H1 (cell line): Measurements from ENCODE around the gene CDPF1. TPM values are rescaled to one million over a fixed set of nuclear protein-coding genes. Genes with fewer than 3 reads are reported as not detected.

Experiments
- CTCF ChIA-PET: fragments of 300-600 bp; sonication (Branson Sonifier 250); formaldehyde crosslinking; loops from one replicate; lab custom pipeline; 2021; ENCODE audit not compliant: partially characterized antibody; lab: Charles Lee
- POLR2A ChIA-PET: fragments of 300-600 bp; sonication (Branson Sonifier 250); formaldehyde crosslinking; loops from one replicate; lab custom pipeline; 2021; ENCODE audit warnings: inconsistent platforms; ENCODE audit not compliant: partially characterized antibody; lab: Charles Lee
- DNase-seq, 2 experiments: peaks; one replicate each; pipeline versions ENCODE4 v3.0.0 to v3.0.0-alpha.2; 2010 to 2022; ENCODE audit warnings: low spot score in 2 of 2, low read depth in 1 of 2, mixed read lengths in 1 of 2
- FAIRE-seq: peaks from 2 replicates; lab custom pipeline; 2011; peaks lifted over from hg19 to GRCh38; lab: Jason Lieb, UNC
- H2AFZ ChIP-seq: 2 replicates; pipeline ENCODE4 v1.8.1; 2012; ENCODE audit warnings: low read length, inconsistent platforms
- H2AK5ac ChIP-seq: 2 replicates; pipeline ENCODE4 v1.6.1; 2013; ENCODE audit warnings: low read depth, low read length
- H2BK120ac ChIP-seq: replicated peaks from 2 replicates; pipeline ENCODE3; 2013; ENCODE audit warnings: low read depth, low read length, inconsistent platforms
- H2BK12ac ChIP-seq: 2 replicates; pipeline ENCODE4 v1.6.1; 2013; ENCODE audit warnings: low read depth, low read length
- H2BK15ac ChIP-seq: 2 replicates; pipeline ENCODE4 v1.6.1; 2013; ENCODE audit warnings: low read length
- H2BK20ac ChIP-seq: 2 replicates; pipeline ENCODE4 v1.6.1; 2013; ENCODE audit warnings: low read length
- H2BK5ac ChIP-seq: 2 replicates; pipeline ENCODE4 v1.6.1; 2013; ENCODE audit warnings: low read depth, low read length
- H3K14ac ChIP-seq: 2 replicates; pipeline ENCODE4 v1.6.1; 2013; ENCODE audit warnings: inconsistent platforms; ENCODE audit not compliant: insufficient read length
- H3K18ac ChIP-seq: 2 replicates; pipeline ENCODE4 v1.6.1; 2013; ENCODE audit warnings: low read length; ENCODE audit errors: extremely low read depth
- H3K23ac ChIP-seq: 2 replicates; pipeline ENCODE4 v1.6.1; 2013; ENCODE audit warnings: inconsistent platforms; ENCODE audit not compliant: insufficient read length
- H3K23me2 ChIP-seq: 2 replicates; pipeline ENCODE4 v1.6.1; 2013; ENCODE audit warnings: low read depth, low read length
- H3K27ac ChIP-seq: 2 replicates; pipeline ENCODE4 v1.6.1; 2011; ENCODE audit warnings: low read depth, low read length, inconsistent platforms
- H3K27me3 ChIP-seq, 4 experiments: replicated peaks in 1 of 4; 1 replicate in 1 of 4; 2 replicates in 3 of 4; pipeline versions ENCODE4 v1.6.1 to v1.8.1; 2011 to 2013; ENCODE audit warnings: low read length in 3 of 4, mild to moderate bottlenecking in 3 of 4, inconsistent platforms in 2 of 4, mixed read lengths in 2 of 4, moderate library complexity in 1 of 4; ENCODE audit not compliant: control insufficient read depth in 3 of 4, insufficient read depth in 3 of 4; ENCODE audit errors: extremely low read depth in 1 of 4
- H3K36me3 ChIP-seq, 4 experiments: 2 replicates each; pipeline versions ENCODE4 v1.6.1 to v1.8.1; 2011 to 2013; ENCODE audit warnings: mild to moderate bottlenecking in 4 of 4, low read length in 3 of 4, moderate library complexity in 2 of 4, control low read depth in 1 of 4, inconsistent platforms in 1 of 4; ENCODE audit not compliant: insufficient read depth in 4 of 4, control insufficient read depth in 2 of 4
- H3K4ac ChIP-seq: replicated peaks from 2 replicates; pipeline ENCODE3; 2013; ENCODE audit warnings: low read length, low read depth, mixed read lengths, inconsistent platforms; ENCODE audit not compliant: insufficient read length
- H3K4me1 ChIP-seq, 4 experiments: replicated peaks in 1 of 4; 1 replicate in 1 of 4; 2 replicates in 3 of 4; pipeline versions ENCODE4 v1.6.1 to v1.8.1; 2011 to 2013; ENCODE audit warnings: low read length in 3 of 4, inconsistent platforms in 2 of 4, mixed read lengths in 1 of 4; ENCODE audit not compliant: insufficient read depth in 4 of 4, control insufficient read depth in 3 of 4
- H3K4me2 ChIP-seq, 2 experiments: 2 replicates each; pipeline versions ENCODE4 v1.6.1 to v1.8.1; 2011 to 2013; ENCODE audit warnings: low read depth in 2 of 2, low read length in 2 of 2, control low read depth in 1 of 2, inconsistent platforms in 1 of 2, mild to moderate bottlenecking in 1 of 2; ENCODE audit not compliant: insufficient read depth in 1 of 2
- H3K4me3 ChIP-seq, 4 experiments: fragments of 200-600, 300-600 bp in 1 of 4; sonication (generic), shearing (Covaris generic), sonication (Bioruptor Twin) in 1 of 4; 2 replicates each; pipeline versions ENCODE4 v1.5.1 to v1.8.1; 2011 to 2016; ENCODE audit warnings: low read length in 4 of 4, low read depth in 3 of 4, control low read depth in 2 of 4, inconsistent platforms in 2 of 4, mild to moderate bottlenecking in 2 of 4, mixed read lengths in 1 of 4, moderate library complexity in 1 of 4; ENCODE audit not compliant: insufficient read depth in 2 of 4; ENCODE audit errors: extremely low read depth in 1 of 4
- H3K56ac ChIP-seq: replicated peaks from 2 replicates; pipeline ENCODE3; 2013; ENCODE audit warnings: low read depth, mild to moderate bottlenecking, mixed read lengths, low read length, inconsistent platforms; ENCODE audit not compliant: insufficient read length
- H3K79me1 ChIP-seq: 2 replicates; pipeline ENCODE4 v1.6.1; 2013; ENCODE audit warnings: low read depth, low read length, control low read depth
- H3K79me2 ChIP-seq, 2 experiments: 2 replicates each; pipeline versions ENCODE4 v1.6.1 to v1.8.1; 2012 to 2013; ENCODE audit warnings: low read length in 2 of 2, mild to moderate bottlenecking in 2 of 2, inconsistent platforms in 1 of 2; ENCODE audit not compliant: insufficient read depth in 2 of 2, control insufficient read depth in 1 of 2
- H3K9ac ChIP-seq, 4 experiments: replicated peaks in 1 of 4; 1 replicate in 1 of 4; 2 replicates in 3 of 4; pipeline versions ENCODE4 v1.6.1 to v1.8.1; 2011 to 2013; ENCODE audit warnings: low read depth in 3 of 4, low read length in 3 of 4, control low read depth in 2 of 4, mild to moderate bottlenecking in 2 of 4, moderate library complexity in 2 of 4, inconsistent platforms in 1 of 4; ENCODE audit errors: extremely low read depth in 1 of 4
- H3K9me3 ChIP-seq, 2 experiments: 2 replicates each; pipeline versions ENCODE4 v1.6.1 to v1.8.1; 2012 to 2013; ENCODE audit warnings: mild to moderate bottlenecking in 2 of 2, moderate library complexity in 2 of 2, control low read depth in 1 of 2, inconsistent platforms in 1 of 2, low read depth in 1 of 2, low read length in 1 of 2, mixed read lengths in 1 of 2; ENCODE audit not compliant: insufficient read depth in 2 of 2
- H4K20me1 ChIP-seq, 2 experiments: replicated peaks in 1 of 2; 2 replicates each; pipeline versions ENCODE3 to v1.8.1; 2011 to 2013; ENCODE audit warnings: inconsistent platforms in 2 of 2, low read length in 2 of 2, mild to moderate bottlenecking in 1 of 2; ENCODE audit not compliant: insufficient read depth in 2 of 2, control insufficient read depth in 1 of 2
- H4K5ac ChIP-seq: 2 replicates; pipeline ENCODE4 v1.6.1; 2013; ENCODE audit warnings: low read length, low read depth, mixed read lengths, inconsistent platforms; ENCODE audit not compliant: insufficient read length
- H4K8ac ChIP-seq: 2 replicates; pipeline ENCODE4 v1.8.0; 2013; ENCODE audit warnings: mild to moderate bottlenecking, moderate library complexity, low read length, inconsistent platforms; ENCODE audit not compliant: insufficient read depth; ENCODE audit errors: extremely low read depth
- H4K91ac ChIP-seq: replicated peaks from 2 replicates; pipeline ENCODE3; 2013; ENCODE audit warnings: low read length, mixed read lengths, inconsistent platforms; ENCODE audit not compliant: insufficient read length
- BRCA1 ChIP-seq: IDR thresholded peaks from 2 replicates; pipeline ENCODE4 v1.6.1; 2012; ENCODE audit warnings: low read depth, low read length, improper control_type of control experiment
- CEBPB ChIP-seq: IDR thresholded peaks from 2 replicates; pipeline ENCODE4 v1.6.1; 2012; ENCODE audit warnings: low read depth, low read length
- CTBP2 ChIP-seq: IDR thresholded peaks from 2 replicates; pipeline ENCODE4 v1.7.0; 2011; ENCODE audit warnings: borderline replicate concordance, mild to moderate bottlenecking, moderate library complexity, mixed read lengths, low read length; ENCODE audit not compliant: insufficient read depth, insufficient read length
- HDAC2 ChIP-seq, 2 experiments: fragments of 300-600 bp in 1 of 2; sonication (generic) in 1 of 2; IDR thresholded peaks; 2 replicates each; pipeline ENCODE4 v1.6.1; 2011 to 2012; ENCODE audit warnings: low read depth in 2 of 2, low read length in 2 of 2, mild to moderate bottlenecking in 2 of 2, moderate library complexity in 2 of 2, borderline replicate concordance in 1 of 2, inconsistent platforms in 1 of 2
- KDM4A ChIP-seq: IDR thresholded peaks from one replicate; pipeline ENCODE4 v1.7.1; 2012; ENCODE audit warnings: low read depth, mild to moderate bottlenecking, moderate library complexity, low read length, inconsistent platforms; ENCODE audit not compliant: severe bottlenecking
- RAD21 ChIP-seq, 2 experiments: IDR thresholded peaks in 1 of 2; conservative IDR thresholded peaks in 1 of 2; 2 replicates each; pipeline ENCODE4 v1.6.1; 2011; ENCODE audit warnings: low read depth in 2 of 2, low read length in 2 of 2, improper control_type of control experiment in 1 of 2, inconsistent platforms in 1 of 2, mild to moderate bottlenecking in 1 of 2, moderate library complexity in 1 of 2
- SIN3A ChIP-seq, 2 experiments: IDR thresholded peaks in 1 of 2; conservative IDR thresholded peaks in 1 of 2; 2 replicates each; pipeline ENCODE4 v1.6.1; 2011 to 2012; ENCODE audit warnings: low read length in 2 of 2, improper control_type of control experiment in 1 of 2, low read depth in 1 of 2, mild to moderate bottlenecking in 1 of 2
- TAF1 ChIP-seq: IDR thresholded peaks from 2 replicates; pipeline ENCODE4 v1.6.1; 2011; ENCODE audit warnings: mild to moderate bottlenecking, low read depth, low read length
- TBP ChIP-seq: IDR thresholded peaks from 2 replicates; pipeline ENCODE4 v1.6.1; 2011; ENCODE audit warnings: low read depth, low read length, improper control_type of control experiment
- WGBS, 2 experiments: shearing (Covaris generic) in 1 of 2; methylation state at CpG; one replicate each; pipeline versions ENCODE4 v1.1.6 to v1.1.7; 2013 to 2015; ENCODE audit warnings: low lambda C conversion rate in 2 of 2, mixed read lengths in 2 of 2, inconsistent platforms in 1 of 2, low coverage in 1 of 2, missing lambda C conversion rate in 1 of 2; ENCODE audit not compliant: insufficient replicate concordance in 2 of 2, insufficient coverage in 1 of 2, insufficient read length in 1 of 2; ENCODE audit errors: extremely low coverage in 1 of 2, missing lambda C conversion rate in 1 of 2; 5-methylcytosine and 5-hydroxymethylcytosine counted together
- polyA plus RNA-seq, 7 experiments: library from polyadenylated mRNA; depleted of rRNA in 3 of 7; stranded (reverse) in 5 of 7; unstranded in 2 of 7; fragments of >200 nt in 5 of 7; fragments of 200-250 nt in 2 of 7; gene quantifications; 1 replicate in 5 of 7; 2 replicates in 1 of 7; 4 replicates in 1 of 7; pipeline versions ENCODE4 v1.2.1 to v1.2.3, GENCODE V29; 2011 to 2013; ENCODE audit warnings: missing spikeins in 2 of 7, mixed read lengths in 2 of 7
- total RNA-seq: library from RNA; stranded (reverse); fragmentation: NEBNext Ultra II Directional; extraction: Animal tissue kit (Norgen Biotek cat#: 25700); gene quantifications from 2 replicates; pipeline ENCODE4 v1.2.1, GENCODE V29; 2021
- TF ChIP-seq, protein P1 (sequence below), 3 experiments: IDR thresholded peaks; 1 replicate in 2 of 3; 2 replicates in 1 of 3; pipeline versions ENCODE4 v1.5.1 to v1.6.1; 2011; ENCODE audit warnings: low read length in 3 of 3, mild to moderate bottlenecking in 3 of 3, inconsistent platforms in 2 of 3, low read depth in 1 of 3, moderate library complexity in 1 of 3; ENCODE audit not compliant: insufficient read depth in 1 of 3; ENCODE audit errors: control extremely low read depth in 1 of 3

Gene CDPF1
- total and polyA plus RNA-seq, 2 of the 8 experiments (the other 6 are each of a cell fraction or from before 2014, with no cell fraction given) = 9.7 to 13.7 TPM

DNA sequence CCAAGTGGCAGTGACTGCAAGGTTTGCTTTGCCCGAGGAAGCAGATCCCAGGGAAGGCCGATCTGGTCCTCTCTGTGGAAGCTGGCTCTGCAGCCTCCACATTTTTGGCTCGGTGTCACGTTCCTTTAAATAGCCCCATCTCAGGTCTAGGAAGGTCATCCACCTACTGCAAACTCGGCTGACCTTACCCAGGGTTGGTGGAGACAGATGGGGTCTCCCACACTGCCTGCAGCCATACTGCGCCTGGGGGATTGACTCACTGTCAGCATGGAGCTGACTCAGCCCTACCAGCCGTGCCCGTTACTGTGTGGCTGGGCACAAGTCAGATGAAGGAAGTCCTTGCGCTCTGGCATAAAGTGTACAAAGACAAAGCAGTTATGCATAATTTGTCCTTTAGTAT lies 16.9 kb downstream of the CDPF1 start:
- POLR2A ChIA-PET = interaction anchor here (0.6 kb wide), 1 partner anchor 27 kb away, joined by 3 read pairs; no protein-coding TSS in a partner anchor
- Histone ChIP-seq H3K4me2 (no peak overlapping the region), H2BK5ac (no peak overlapping the region), H3K56ac (no peak overlapping the region), H2BK20ac (no peak overlapping the region), H2BK12ac (no peak overlapping the region), H4K5ac (no peak overlapping the region), H2AFZ (no peak overlapping the region), H3K4me3 (no peak overlapping the region), H3K18ac (no peak overlapping the region), H3K27ac (no peak overlapping the region), H3K27me3 (no peaks in the 10 kb centered on the region), H4K20me1 (peaks cover 0 to 2% of the 10 kb centered on the region in 2 experiments), H2AK5ac (0 out of 2 replicates have a peak overlapping the region, but pooled peaks have one; percentile 59), H4K8ac (no peak overlapping the region), H3K79me2 (no peaks in the 10 kb centered on the region), H3K9ac (no peak overlapping the region), H3K9me3 (no peaks in the 10 kb centered on the region), H2BK120ac (no peak overlapping the region), H4K91ac (no peak overlapping the region), H3K14ac (no peak overlapping the region), H3K4me1 (no peaks in the 10 kb centered on the region), H3K4ac (no peak overlapping the region), H2BK15ac (no peak overlapping the region), H3K23me2 (no peaks in the 10 kb centered on the region), H3K79me1 (no peaks in the 10 kb centered on the region), H3K23ac (no peak overlapping the region), H3K36me3 (no peaks in the 10 kb centered on the region)
- WGBS, 2 experiments = 88% methylated on average over 9 of the region's 9 CpGs; no CpG with 5 or more reads in 1 of the 2 experiments
- DNase-seq = no peak
- no peak for FAIRE-seq
- CTCF ChIA-PET = no interaction called here
- TF ChIP-seq KDM4A (no peak), BRCA1 (no peak), CEBPB (no peak), TAF1 (no peak), TBP (no peak), RAD21 (IDR thresholded peaks at IDR 0.05 in 1 of 2, conservative IDR thresholded peaks at IDR 0.05 in 1 of 2; ENCODE audit: low read depth in 2 of 2, low read length in 2 of 2) (no peak), HDAC2 (IDR thresholded peaks at IDR 0.05; ENCODE audit: borderline replicate concordance in 1 of 2, low read depth in 2 of 2, low read length in 2 of 2) (no peak), SIN3A (conservative IDR thresholded peaks at IDR 0.05 in 1 of 2, IDR thresholded peaks at IDR 0.05 in 1 of 2; ENCODE audit: low read depth in 1 of 2, low read length in 2 of 2) (no peak), CTBP2 (no peak)
- TF ChIP-seq, protein P1, sequence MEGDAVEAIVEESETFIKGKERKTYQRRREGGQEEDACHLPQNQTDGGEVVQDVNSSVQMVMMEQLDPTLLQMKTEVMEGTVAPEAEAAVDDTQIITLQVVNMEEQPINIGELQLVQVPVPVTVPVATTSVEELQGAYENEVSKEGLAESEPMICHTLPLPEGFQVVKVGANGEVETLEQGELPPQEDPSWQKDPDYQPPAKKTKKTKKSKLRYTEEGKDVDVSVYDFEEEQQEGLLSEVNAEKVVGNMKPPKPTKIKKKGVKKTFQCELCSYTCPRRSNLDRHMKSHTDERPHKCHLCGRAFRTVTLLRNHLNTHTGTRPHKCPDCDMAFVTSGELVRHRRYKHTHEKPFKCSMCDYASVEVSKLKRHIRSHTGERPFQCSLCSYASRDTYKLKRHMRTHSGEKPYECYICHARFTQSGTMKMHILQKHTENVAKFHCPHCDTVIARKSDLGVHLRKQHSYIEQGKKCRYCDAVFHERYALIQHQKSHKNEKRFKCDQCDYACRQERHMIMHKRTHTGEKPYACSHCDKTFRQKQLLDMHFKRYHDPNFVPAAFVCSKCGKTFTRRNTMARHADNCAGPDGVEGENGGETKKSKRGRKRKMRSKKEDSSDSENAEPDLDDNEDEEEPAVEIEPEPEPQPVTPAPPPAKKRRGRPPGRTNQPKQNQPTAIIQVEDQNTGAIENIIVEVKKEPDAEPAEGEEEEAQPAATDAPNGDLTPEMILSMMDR (IDR thresholded peaks at IDR 0.05; ENCODE audit: control extremely low read depth in 1 of 3, insufficient read depth in 1 of 3, low read depth in 1 of 3, low read length in 3 of 3) = no peak
